HG03196 (cell line): ENCODE results near the gene PAXX.

Experiments
- ATAC-seq: cut with Tn5 transposase; IDR thresholded peaks from one replicate; pipeline ENCODE4 v1.9.1; 2021; ENCODE audit not compliant: unreplicated experiment

Gene PAXX

DNA sequence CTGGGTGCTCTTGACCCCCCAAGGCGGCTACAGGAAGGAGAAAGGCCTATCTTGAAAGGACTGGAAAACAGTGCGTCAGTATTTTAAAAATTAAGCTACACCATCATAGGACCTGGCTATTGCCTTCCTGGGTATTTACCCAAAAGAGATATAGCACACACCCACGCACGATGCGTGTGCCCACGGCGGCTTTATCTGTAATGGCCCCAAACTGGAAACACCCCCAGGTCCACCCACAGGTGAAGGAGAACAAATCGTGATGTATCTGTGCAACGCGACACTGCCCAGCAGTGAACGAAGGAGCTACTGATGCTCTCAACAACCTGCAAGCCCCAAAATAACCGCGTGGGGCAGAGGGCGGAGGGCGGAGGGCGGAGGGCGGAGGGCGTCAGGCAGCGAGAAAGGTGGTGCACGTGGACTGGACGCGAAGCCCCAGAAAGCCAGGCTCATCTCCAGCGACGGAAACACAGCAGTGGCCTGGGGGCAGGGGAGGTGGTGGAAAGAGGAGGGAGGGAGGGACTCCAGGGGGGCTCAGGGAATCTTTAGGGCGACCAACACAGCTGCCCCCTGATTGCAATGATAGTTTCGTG, 27.3 kb upstream of the PAXX start:
- ATAC-seq: no peak

- ATAC-seq: no peak
Measured at GRCh38 chr9:136965771-136966484, 26.3 kb upstream of the PAXX start.

DNA sequence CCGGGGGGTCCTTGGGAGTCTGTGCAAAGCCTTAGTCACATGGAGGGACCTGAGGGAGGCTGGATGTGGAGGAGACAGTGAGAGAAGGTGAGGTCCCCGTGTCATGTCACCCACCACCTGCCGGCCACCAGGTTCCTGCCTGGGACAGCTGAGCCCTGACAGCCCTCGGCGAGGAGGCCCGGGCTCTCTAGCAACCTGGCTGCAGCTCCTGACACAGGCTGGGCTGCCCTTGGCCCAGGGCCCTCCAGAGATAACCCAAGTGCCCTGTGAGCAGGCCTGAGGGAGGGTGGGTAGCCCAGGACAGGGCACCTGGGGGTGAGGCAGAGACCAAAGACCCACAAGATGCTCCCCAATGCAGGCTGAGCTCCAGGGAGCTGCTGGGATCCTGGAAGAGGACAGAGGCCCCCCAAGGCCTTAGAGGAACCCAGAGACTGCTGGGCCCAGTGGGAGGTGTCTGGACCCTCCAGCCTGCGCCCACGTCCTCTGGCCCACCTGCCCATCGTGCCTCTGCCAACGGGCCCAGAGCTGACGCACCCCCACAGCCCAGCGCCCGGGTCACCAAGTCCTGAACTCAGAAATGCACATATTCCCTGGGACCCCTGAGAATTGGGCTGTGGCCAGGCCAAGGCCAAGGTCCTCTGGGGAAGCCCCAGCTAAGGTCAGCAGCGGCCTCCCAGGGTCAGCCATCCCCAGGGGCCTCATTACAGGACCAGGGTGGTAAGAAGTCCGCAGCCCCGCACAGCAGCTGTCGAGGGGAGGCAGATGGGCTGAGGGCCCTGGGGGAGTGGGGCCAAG, 23.7 kb upstream of the PAXX start:
- ATAC-seq: no peak

DNA sequence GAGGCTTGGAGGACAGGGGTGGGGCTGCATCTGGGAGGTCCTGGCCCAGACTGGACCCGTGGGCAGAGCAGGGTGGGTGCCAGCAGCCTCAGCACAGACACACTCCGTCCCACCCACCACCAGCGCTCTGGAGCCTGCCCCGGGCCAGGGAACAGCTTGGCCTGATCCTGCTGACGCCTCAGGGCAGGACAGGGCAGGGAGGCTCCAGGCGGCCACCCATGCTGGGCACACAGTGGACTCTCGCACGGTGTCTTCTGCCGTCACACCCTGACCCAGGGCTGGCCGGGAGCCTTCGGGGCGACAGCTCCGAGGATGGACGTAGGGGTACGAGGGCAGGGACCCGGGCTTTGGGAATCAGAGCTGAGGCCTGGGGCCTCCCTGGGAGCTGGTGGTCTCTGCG, 23.1 kb upstream of the PAXX start:
- no peak for ATAC-seq

- ATAC-seq: no peak
Measured at GRCh38 chr9:136969774-136970173, 22.4 kb upstream of the PAXX start.

- ATAC-seq: no peak
Measured at GRCh38 chr9:136970361-136970760, 21.9 kb upstream of the PAXX start.

- no peak for ATAC-seq
Measured at GRCh38 chr9:136971746-136972145, 20.5 kb upstream of the PAXX start.

GRCh38 chr9:136972335-136972734, 19.9 kb upstream of the PAXX start:
- ATAC-seq: no peak

GRCh38 chr9:136972743-136973142, 19.5 kb upstream of the PAXX start:
- no peak for ATAC-seq

DNA sequence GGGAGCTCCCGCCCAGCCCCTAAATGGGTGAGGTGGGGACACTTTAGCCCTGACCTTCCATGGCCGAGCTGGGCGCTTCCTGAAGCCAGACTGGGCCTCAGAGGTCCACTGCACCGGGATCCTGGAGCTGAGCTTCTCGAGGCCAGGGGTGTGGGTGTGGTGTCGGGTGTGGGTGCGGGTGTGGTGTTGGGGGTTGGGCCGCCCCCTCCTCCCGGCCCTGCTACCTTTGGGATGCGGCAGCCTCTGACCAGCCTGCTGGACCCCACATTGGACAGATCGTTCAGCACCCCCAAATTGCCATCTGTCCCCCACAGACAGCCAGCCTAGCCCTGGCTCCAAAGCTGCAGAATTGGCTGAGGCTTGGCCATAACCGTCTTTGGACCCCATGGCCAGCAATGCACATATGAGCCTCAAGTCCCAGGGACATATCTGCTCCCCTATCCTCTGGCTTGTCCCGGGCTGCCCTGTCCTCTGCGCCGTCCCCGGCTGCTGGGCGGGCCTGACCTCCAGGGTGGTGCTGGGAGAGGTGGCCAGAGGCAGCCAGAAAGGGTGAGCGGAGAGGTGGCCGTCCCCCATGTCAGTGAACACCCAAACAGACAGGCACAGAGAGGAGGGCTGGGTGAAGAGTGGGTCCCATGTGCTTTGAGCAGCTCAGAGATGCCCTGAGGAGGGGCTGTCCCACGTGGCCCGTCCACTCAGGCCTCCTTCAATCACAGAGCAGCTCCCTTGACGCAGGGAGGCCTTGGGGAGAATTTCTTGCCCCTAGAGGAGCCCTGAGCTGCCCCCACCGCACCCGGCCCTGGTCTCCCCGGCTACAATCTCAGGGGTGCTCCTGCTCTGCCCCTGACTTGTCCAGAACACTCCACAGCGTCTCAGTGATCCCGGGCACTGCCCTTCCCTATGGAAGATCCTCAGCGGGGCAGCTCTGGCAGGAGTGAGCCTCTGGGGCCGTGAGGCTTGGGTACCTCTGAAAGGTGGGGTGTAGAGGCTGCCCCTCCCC, 18.3 kb upstream of the PAXX start:
- no peak for ATAC-seq

- no peak for ATAC-seq
Measured at GRCh38 chr9:136974817-136975535, 17.2 kb upstream of the PAXX start.

DNA sequence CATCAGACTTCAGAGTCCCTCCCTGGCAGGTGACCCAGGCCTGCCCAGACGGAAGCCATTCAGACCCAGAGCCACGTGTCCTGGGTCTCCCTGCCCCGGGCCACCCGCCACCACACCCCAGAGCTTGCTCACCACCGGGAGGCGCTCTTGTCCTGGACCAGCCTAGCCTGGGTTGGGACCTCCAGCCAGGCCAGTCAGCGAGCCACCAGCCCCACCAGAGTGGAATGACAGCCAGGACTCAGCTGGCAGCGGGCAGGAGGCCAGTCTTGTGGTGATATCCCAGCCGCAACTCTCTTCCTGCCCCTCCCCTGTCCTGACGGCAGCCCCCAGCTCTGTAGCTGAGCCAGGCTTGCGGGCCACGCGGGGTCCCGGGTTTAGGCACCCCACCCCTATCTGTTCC, 16.6 kb upstream of the PAXX start:
- no peak for ATAC-seq

DNA sequence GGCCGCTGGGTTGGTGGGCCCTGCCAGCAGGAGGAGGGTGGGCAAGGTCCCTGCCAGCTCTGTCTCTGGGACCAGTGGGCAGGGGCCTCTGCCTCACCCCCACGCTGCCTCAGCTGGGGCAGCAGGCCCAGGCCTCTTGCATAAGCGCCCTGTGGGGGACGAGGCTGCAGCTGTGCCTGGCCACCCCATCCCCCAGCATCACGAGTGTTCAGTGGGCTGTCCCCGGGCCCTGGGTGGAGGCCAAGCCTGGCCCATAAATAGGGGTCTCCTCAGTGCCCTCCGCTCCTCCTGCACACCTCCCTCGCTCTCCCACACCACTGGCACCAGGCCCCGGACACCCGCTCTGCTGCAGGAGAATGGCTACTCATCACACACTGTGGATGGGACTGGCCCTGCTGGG, 15.0 kb upstream of the PAXX start, which contains the start of gene PTGDS:
PTGDS (plus strand) TSS at position 282 of the 400 bp plus-strand sequence; CDS start at position 357, 75 bp downstream.
- no peak for ATAC-seq

GRCh38 chr9:136977649-136978072, 14.6 kb upstream of the PAXX start:
- ATAC-seq: no peak

- no peak for ATAC-seq
Measured at GRCh38 chr9:136978073-136978864, 14.0 kb upstream of the PAXX start.

DNA sequence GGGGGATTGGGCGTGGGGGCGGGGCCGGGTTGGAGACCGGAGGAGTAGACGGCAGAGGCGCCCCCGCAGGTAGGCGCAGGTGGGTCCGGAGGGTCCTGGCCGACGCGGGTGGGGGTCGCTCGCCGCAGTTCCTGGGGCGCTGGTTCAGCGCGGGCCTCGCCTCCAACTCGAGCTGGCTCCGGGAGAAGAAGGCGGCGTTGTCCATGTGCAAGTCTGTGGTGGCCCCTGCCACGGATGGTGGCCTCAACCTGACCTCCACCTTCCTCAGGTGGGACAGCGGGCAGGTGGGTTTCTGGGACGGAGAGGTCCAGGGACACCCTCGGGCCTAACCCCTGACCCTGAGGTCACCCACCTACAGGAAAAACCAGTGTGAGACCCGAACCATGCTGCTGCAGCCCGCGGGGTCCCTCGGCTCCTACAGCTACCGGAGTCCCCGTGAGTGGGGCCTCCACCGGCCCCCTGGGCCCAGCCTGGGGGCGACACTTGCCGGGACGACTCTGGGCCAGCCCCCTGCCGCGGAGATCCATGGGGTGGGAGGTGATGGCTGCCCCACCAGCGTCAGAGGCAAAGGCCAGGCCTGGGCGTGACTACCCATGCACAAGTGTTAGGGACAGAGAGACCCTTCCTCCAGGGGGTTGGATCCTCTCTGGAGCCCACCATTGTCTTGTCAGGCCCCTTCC, 13.2 kb upstream of the PAXX start:
- ATAC-seq: no peak

GRCh38 chr9:136979769-136980587, 12.2 kb upstream of the PAXX start:
- ATAC-seq: no peak
